Daoy (cell line): ENCODE measurements around the gene RNF135. TPM values are rescaled to one million over a fixed set of nuclear protein-coding genes. Genes with fewer than 3 reads are reported as not detected.

Source experiments
- total RNA-seq: library from RNA; depleted of rRNA; stranded (reverse); fragments of >200 nt; shearing (Covaris generic); gene quantifications from 2 replicates; pipeline ENCODE4 v1.2.3, GENCODE V29; 2014; rRNA removed

The RNF135 gene
- total RNA-seq, 1 experiment from 2014 or later = 20.4 TPM

Other genes with a start within 250 kb of the RNF135 start
- gene CRLF3, start 146.3 kb upstream of the RNF135 start, total RNA-seq = 28.2 and 32.5 TPM in 2 replicates
- gene ATAD5, start 139.1 kb upstream of the RNF135 start, total RNA-seq = 9.7 and 11.0 TPM in 2 replicates
- 12.5 and 27.5 TPM in 2 replicates for gene TEFM, start 64.8 kb upstream of the RNF135 start, total RNA-seq
- gene ADAP2, start 49.1 kb upstream of the RNF135 start, total RNA-seq = 6.9 TPM in 1 of 2 replicates, not detected in the other
- 13.8 and 30.2 TPM in 2 replicates for gene NF1, start 123.9 kb downstream of the RNF135 start, total RNA-seq